LNCAP (cell line): ENCODE results near the gene MRPL10.

Experiments used
- TF ChIP-seq, protein P1 (sequence below): fragments of 450-650 bp; IDR thresholded peaks from 2 replicates; pipeline ENCODE4 v1.5.1; 2017; ENCODE audit warnings: mild to moderate bottlenecking

The MRPL10 gene

DNA sequence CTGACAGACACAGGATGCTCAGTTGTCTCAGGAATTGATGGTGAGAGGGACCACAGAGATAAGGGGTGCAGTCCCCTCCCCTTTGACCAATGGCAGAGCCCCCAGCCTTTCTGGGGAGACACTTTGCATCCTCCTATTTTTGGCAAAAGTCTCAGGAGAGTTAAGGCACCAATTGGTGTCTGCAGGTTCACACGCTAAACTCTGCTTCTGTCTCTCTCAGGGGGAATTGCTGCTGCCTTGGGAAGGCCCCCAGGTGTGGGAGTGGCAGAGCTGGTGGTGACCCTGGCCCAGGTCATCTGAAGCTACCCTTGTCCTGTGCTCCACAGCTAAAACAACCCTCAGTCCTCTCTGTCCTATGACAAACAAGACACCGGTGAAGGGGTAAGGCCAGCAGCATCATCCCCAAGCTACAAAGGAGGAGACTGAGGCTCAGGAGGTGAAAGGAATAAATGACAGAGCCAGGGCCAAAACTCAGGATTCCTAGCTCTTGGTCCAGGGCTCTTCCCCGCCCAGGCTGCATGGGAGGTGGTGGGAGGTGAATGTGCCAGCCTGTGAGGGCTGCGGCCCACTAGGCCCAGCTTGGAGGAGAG lies 30.1 kb downstream of the MRPL10 start:
- TF ChIP-seq, protein P1, sequence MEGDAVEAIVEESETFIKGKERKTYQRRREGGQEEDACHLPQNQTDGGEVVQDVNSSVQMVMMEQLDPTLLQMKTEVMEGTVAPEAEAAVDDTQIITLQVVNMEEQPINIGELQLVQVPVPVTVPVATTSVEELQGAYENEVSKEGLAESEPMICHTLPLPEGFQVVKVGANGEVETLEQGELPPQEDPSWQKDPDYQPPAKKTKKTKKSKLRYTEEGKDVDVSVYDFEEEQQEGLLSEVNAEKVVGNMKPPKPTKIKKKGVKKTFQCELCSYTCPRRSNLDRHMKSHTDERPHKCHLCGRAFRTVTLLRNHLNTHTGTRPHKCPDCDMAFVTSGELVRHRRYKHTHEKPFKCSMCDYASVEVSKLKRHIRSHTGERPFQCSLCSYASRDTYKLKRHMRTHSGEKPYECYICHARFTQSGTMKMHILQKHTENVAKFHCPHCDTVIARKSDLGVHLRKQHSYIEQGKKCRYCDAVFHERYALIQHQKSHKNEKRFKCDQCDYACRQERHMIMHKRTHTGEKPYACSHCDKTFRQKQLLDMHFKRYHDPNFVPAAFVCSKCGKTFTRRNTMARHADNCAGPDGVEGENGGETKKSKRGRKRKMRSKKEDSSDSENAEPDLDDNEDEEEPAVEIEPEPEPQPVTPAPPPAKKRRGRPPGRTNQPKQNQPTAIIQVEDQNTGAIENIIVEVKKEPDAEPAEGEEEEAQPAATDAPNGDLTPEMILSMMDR: no peak

GRCh38 chr17:47800686-47801085 lies 30.7 kb downstream of the MRPL10 start:
- TF ChIP-seq, protein P1: no peak

GRCh38 chr17:47797797-47798196 lies 33.5 kb downstream of the MRPL10 start:
- TF ChIP-seq, protein P1: no peak

DNA sequence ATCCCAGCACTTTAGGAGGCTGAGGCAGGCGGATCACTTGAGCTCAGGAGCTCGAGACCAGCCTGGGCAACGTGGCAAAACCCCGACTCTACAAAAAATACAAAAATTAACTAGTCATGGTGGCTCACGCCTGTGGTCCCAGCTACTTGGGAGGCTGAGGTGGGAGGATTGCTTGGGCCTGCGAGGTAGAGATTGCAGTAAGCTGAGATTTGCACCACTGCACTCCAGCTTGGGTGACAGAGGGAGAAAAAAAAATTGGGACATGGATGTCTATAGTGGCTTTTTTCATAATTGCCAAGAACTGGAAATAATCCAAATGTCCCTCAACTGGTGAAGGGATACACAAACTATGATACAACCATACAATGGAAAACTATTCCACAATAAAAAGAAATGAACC lies 38.4 kb downstream of the MRPL10 start:
- TF ChIP-seq, protein P1: no peak

DNA sequence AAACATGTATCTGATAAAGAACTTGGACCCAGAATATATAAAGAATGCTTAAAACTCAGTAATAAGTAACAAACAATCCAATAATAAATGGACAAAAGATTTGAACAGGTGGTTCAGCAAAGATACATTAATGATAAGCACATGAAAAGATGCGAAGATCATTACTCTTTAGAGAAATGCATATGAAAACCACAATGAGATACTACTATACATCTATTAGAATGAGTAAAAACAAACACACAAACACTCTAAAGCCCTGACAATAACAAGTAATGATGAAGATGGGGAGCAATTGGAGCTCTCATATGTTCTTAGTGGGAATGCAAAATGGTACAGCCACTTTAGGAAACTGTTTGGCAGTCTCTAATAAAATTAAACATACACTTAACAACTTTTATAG lies 38.9 kb downstream of the MRPL10 start:
- TF ChIP-seq, protein P1: no peak

DNA sequence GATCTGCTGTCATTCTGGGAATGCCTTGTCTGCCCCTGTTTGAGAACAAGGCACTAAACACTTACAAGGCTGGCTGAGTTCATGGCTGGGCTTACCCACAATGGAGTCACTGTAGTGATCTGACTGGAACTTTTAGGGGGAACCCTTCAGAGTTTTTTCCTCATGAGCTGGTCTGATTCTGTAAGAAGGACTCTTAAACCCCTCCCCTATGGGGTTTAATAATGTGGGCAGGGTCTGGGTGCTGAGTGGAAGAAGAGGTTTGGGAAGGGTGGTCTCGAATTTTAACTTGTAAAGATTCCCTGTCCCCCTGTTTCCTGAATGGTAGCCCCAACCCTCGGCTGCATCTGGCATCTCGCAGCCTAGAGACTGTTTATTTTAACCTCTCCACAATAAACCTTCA lies 40.3 kb downstream of the MRPL10 start:
- TF ChIP-seq, protein P1: no peak

DNA sequence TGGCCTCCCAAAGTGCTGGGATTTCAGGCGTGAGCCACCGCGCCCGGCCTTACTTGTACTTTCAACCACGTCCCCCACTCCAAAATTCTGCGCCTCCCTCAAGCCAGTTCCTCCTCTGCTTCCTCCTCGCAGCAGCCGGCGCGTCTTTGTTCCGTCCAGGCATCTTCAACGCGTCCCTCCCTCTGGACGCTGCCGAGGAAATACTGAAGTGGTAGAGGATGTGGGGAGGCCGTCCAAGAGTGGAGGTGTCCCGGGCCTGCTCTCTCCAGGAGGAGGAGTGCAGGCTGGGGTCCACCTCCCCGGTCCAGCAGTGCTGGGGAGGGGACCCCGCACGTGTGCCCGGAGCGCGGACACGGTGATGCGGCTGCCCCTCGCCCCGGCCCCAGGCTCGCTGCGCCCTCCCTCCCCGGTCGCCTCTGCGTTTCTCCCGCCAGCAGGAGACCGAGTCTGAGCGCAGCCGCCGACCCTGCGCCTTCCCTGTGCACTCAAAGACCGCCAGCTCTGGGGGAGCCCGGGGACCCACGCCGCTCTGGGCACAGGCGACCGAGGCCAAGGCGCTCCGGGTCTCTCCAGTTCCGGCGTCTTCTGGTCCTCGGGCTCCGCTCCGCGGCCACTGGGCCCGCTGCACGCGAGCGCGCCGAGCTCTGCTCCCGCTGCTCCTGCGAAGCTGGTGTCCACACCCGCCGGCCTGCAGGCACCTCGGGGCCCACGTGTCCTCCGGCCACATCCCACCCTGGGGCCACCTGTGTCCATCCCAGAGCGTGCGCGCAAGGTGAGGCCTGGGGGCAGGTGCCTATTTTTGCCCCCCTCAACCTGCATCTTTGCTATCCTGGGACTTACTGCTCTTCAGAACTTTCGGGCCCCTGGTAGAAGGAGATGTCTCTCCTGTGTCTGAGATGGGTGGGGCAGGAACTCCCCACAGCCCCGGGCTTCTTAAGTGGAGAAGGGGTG lies 41.5 kb downstream of the MRPL10 start:
- TF ChIP-seq, protein P1: peak; percentile 64
